Esophagus muscularis mucosa (tissue), 4 donors: Measurements from ENCODE around the gene MBL2. TPM values are rescaled to one million over a fixed set of nuclear protein-coding genes. Genes with fewer than 3 reads are reported as not detected.

Source experiments
- DNase-seq: peaks from one replicate; pipeline ENCODE4 v3.0.0-alpha.2; 2017; ENCODE audit errors: extremely low spot score
- H3K27ac ChIP-seq, 4 donors: fragments of 200-600 bp; sonication (generic); replicated peaks in 1 of 4; 1 replicate in 3 of 4; 2 replicates in 1 of 4; pipeline ENCODE4 v1.5.1; 2016 to 2019; ENCODE audit warnings: mild to moderate bottlenecking in 1 of 4
- H3K27me3 ChIP-seq, 4 donors: fragments of 200-600 bp; sonication (generic); one replicate each; pipeline versions ENCODE4 v1.5.1 to v1.6.0; 2016 to 2019
- H3K36me3 ChIP-seq, 4 donors: fragments of 200-600 bp; sonication (generic); one replicate each; pipeline ENCODE4 v1.5.1; 2016 to 2019
- H3K4me1 ChIP-seq, 4 donors: fragments of 200-600 bp; sonication (generic); one replicate each; pipeline ENCODE4 v1.5.1; 2016 to 2019
- H3K4me3 ChIP-seq, 4 donors: fragments of 200-600 bp; sonication (generic); 1 replicate in 2 of 4; 2 replicates in 2 of 4; pipeline ENCODE4 v1.5.1; 2016 to 2019; ENCODE audit warnings: mild to moderate bottlenecking in 4 of 4, moderate library complexity in 1 of 4
- H3K9me3 ChIP-seq, 4 donors: fragments of 200-600 bp; sonication (generic); 1 replicate in 3 of 4; 2 replicates in 1 of 4; pipeline ENCODE4 v1.5.1; 2016 to 2019
- EP300 ChIP-seq: sonication (generic); formaldehyde crosslinking; IDR thresholded peaks from one replicate; pipeline ENCODE4 v1.6.1; 2017; ENCODE audit warnings: antibody characterized with exemption
- POLR2A ChIP-seq: fragments of 450-650 bp; IDR thresholded peaks from one replicate; pipeline ENCODE4 v1.6.1; 2017; ENCODE audit warnings: antibody characterized with exemption, moderate library complexity, mild to moderate bottlenecking, low read depth
- POLR2AphosphoS5 ChIP-seq, 2 donors: sonication (generic); formaldehyde crosslinking; IDR thresholded peaks; one replicate each; pipeline ENCODE4 v1.6.1; 2017; ENCODE audit warnings: antibody characterized with exemption in 2 of 2
- WGBS: methylation state at CpG from one replicate; pipeline ENCODE4 v1.1.5; 2018; 5-methylcytosine and 5-hydroxymethylcytosine counted together
- intact Hi-C: fragments of 100-400 bp; cut with DNase I; formaldehyde crosslinking; loops from one replicate; pipeline ENCODE4 v1.15.1; 2023
- total RNA-seq, 4 donors: library from RNA; depleted of rRNA; stranded (reverse); fragments of >200 nt; gene quantifications; one replicate each; pipeline versions ENCODE4 v1.1.0 to v1.2.1, GENCODE V29; 2016
- TF ChIP-seq, protein P1 (sequence below), 3 experiments: fragments of 200-600 bp in 2 of 3; fragments of 450-650 bp in 1 of 3; sonication (generic) in 2 of 3; IDR thresholded peaks; one replicate each; pipeline ENCODE4 v1.5.1; 2017 to 2019; ENCODE audit warnings: antibody characterized with exemption in 3 of 3, mild to moderate bottlenecking in 2 of 3, moderate library complexity in 1 of 3

Gene MBL2
- total RNA-seq, 4 donors from 2014 or later: 0.06 TPM; not detected in 3

DNA sequence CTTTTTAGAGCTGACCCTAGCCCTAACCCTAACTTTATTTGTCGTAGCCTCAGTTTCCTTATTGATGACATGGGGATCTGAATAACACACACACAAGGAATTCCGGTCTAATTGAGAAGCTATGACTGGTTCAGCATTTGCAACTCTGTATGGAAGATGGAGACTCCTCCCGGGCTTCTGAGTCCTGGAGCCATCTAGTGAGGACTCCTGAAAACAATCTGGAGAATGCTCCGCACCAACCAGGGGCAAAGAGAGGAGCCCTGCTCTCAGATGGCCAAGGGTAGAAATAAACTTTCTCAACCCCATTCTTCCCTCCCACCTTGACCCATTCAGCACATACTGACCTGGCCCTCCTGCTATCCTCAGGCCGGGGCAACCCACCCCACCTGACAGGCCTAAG lies 26.4 kb downstream of the MBL2 start:
- no peaks in the 10 kb centered on the region for H3K4me1 ChIP-seq
- intact Hi-C loops: no loop called here
- H3K4me3 ChIP-seq: no peak overlapping the region
- H3K27me3 ChIP-seq: no peaks in the 10 kb centered on the region
- no peak for DNase-seq
- no peak for TF ChIP-seq POLR2A
- TF ChIP-seq, protein P1, sequence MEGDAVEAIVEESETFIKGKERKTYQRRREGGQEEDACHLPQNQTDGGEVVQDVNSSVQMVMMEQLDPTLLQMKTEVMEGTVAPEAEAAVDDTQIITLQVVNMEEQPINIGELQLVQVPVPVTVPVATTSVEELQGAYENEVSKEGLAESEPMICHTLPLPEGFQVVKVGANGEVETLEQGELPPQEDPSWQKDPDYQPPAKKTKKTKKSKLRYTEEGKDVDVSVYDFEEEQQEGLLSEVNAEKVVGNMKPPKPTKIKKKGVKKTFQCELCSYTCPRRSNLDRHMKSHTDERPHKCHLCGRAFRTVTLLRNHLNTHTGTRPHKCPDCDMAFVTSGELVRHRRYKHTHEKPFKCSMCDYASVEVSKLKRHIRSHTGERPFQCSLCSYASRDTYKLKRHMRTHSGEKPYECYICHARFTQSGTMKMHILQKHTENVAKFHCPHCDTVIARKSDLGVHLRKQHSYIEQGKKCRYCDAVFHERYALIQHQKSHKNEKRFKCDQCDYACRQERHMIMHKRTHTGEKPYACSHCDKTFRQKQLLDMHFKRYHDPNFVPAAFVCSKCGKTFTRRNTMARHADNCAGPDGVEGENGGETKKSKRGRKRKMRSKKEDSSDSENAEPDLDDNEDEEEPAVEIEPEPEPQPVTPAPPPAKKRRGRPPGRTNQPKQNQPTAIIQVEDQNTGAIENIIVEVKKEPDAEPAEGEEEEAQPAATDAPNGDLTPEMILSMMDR (IDR thresholded peaks at IDR 0.05): no peak
- no peak for TF ChIP-seq EP300
- no peak for TF ChIP-seq POLR2AphosphoS5 (IDR thresholded peaks at IDR 0.05)
- H3K9me3 ChIP-seq: no peaks in the 10 kb centered on the region
- no peak overlapping the region for H3K27ac ChIP-seq
- H3K36me3 ChIP-seq: no peaks in the 10 kb centered on the region
- WGBS: 95% methylated on average over 5 of the region's 5 CpGs

DNA sequence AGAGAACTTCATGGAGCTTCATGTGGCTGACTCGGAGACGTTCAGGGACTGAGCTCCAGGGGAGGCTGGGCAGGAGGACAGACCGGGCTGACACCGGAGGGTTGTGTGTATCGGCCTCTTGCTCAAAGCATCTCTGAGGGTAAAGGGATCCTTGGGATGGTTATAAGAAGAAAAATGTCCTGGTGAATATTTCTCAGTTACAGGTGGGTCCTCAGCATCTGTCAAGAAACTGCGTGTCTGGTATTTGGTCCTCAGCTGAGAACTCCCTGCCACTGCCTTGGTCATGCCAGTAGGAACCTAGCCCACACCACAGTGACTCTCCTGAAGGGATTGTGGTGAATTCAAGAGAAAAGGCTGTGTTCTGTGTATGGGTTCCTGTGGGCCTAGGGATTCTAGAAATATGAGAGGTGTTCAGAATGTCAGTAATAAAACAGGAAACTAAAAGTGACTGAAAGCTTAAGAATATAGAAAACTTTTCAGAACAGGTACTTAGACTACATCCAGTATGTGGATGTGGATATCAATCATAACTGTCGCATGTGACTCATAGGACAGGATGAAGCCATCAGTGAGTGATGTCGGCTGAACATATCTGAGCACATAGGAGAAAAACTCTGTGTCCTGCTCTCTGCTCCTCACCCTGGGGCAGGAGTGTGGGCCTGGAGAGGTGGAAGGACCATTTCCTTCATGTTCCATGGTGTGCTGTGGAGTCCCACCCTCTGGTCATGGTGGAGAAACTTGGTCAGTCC lies 28.4 kb downstream of the MBL2 start:
- DNase-seq: peak; percentile 70
- Histone ChIP-seq H3K27me3 (no peaks in the 10 kb centered on the region), H3K4me1 (no peaks in the 10 kb centered on the region), H3K36me3 (no peaks in the 10 kb centered on the region), H3K27ac (no peak overlapping the region), H3K4me3 (no peak overlapping the region), H3K9me3 (no peaks in the 10 kb centered on the region)
- intact Hi-C loops: no loop called here
- TF ChIP-seq POLR2AphosphoS5 (IDR thresholded peaks at IDR 0.05) (no peak), POLR2A (no peak), EP300 (no peak)
- TF ChIP-seq, protein P1 (IDR thresholded peaks at IDR 0.05): no peak
- 55% methylated on average over 8 of the region's 8 CpGs for WGBS

DNA sequence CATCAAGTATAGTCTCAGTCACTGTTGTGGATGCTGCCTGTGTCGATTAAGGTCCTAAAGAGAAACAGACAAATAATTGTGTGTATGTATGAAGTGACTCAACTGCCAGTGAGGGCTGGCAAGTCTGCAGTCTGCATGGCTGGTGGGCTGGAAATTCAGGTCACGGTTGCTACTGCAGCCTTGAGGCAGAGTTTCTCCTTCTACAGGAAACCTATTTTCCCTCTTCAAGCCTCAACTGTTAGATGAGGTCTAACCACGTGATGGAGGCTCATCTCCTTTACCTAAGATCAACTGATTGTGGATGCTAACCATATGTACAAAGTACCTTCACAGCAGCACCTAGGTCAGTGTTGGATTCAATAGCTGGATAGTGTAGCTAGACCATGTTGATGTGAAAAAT lies 29.9 kb downstream of the MBL2 start:
- 70% methylated on average over 3 of the region's 3 CpGs for WGBS
- Histone ChIP-seq H3K27me3 (no peaks in the 10 kb centered on the region), H3K9me3 (no peaks in the 10 kb centered on the region), H3K4me1 (no peaks in the 10 kb centered on the region), H3K36me3 (no peaks in the 10 kb centered on the region), H3K27ac (no peak overlapping the region), H3K4me3 (no peak overlapping the region)
- no peak for TF ChIP-seq POLR2AphosphoS5 (IDR thresholded peaks at IDR 0.05)
- TF ChIP-seq, protein P1 (IDR thresholded peaks at IDR 0.05): no peak
- TF ChIP-seq POLR2A: no peak
- TF ChIP-seq EP300: no peak
- intact Hi-C loops: no loop called here
- DNase-seq: peak; percentile 53

DNA sequence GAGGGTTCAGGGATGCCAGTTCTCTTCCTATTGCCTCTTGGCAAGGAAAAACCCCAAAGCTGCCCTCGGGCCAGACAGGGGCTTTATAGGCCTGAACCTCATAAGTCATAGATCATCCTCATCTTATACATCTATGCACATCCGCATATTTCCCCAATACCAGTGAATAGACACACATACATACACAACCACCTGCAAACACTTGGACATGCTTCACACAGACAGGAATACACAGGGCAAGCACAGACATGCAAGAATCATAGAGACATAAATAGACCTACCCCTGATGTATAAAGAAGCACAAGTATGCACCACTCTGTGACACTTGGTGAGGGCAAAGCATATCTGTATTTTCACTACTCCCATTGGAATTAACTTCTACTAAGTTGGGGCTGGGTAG lies 30.7 kb downstream of the MBL2 start:
- Histone ChIP-seq H3K4me1 (no peaks in the 10 kb centered on the region), H3K27me3 (no peaks in the 10 kb centered on the region), H3K9me3 (no peaks in the 10 kb centered on the region), H3K36me3 (no peaks in the 10 kb centered on the region), H3K4me3 (no peak overlapping the region), H3K27ac (no peak overlapping the region)
- 100% methylated on average over 2 of the region's 2 CpGs for WGBS
- intact Hi-C loops: no loop called here
- DNase-seq: peak; percentile 74
- no peak for TF ChIP-seq POLR2AphosphoS5 (IDR thresholded peaks at IDR 0.05)
- no peak for TF ChIP-seq POLR2A
- no peak for TF ChIP-seq EP300
- TF ChIP-seq, protein P1 (IDR thresholded peaks at IDR 0.05): no peak
